Calu3 (cell line): ENCODE results near the gene LRP5. TPM values are rescaled to one million over a fixed set of nuclear protein-coding genes. Genes with fewer than 3 reads are reported as not detected.

Source experiments
- BruUV-seq: library from RNA; stranded (reverse); fragments of 400-500 nt; replicated peaks from 2 replicates; lab custom pipeline; 2021; lab: Mats Ljungman, UMichigan
- CTCF ChIA-PET: fragments of 300-600 bp; sonication (Branson Sonifier 250); formaldehyde crosslinking; loops from one replicate; lab custom pipeline; 2022; ENCODE audit warnings: antibody characterized with exemption; lab: Charles Lee
- DNase-seq: peaks from one replicate; pipeline ENCODE4 v3.0.0; 2022
- H3K27ac Mint-ChIP-seq: one replicate; pipeline ENCODE4 v1.8.0; 2022; ENCODE audit warnings: mixed read lengths; ENCODE audit not compliant: unreplicated experiment
- H3K27me3 Mint-ChIP-seq: one replicate; pipeline ENCODE4 v1.8.0; 2022; ENCODE audit warnings: mixed read lengths; ENCODE audit not compliant: unreplicated experiment
- H3K36me3 Mint-ChIP-seq: one replicate; pipeline ENCODE4 v1.8.0; 2022; ENCODE audit warnings: mild to moderate bottlenecking, moderate library complexity, mixed read lengths; ENCODE audit not compliant: insufficient read depth, unreplicated experiment
- H3K4me1 Mint-ChIP-seq: one replicate; pipeline ENCODE4 v1.8.0; 2022; ENCODE audit warnings: mild to moderate bottlenecking, low read depth, mixed read lengths; ENCODE audit not compliant: unreplicated experiment
- H3K4me3 Mint-ChIP-seq: one replicate; pipeline ENCODE4 v1.8.0; 2022; ENCODE audit warnings: mild to moderate bottlenecking, low read depth, moderate library complexity, mixed read lengths; ENCODE audit not compliant: unreplicated experiment
- H3K9me3 Mint-ChIP-seq: one replicate; pipeline ENCODE4 v1.8.0; 2022; ENCODE audit warnings: low read depth, mixed read lengths; ENCODE audit not compliant: unreplicated experiment
- CTCF ChIP-seq: fragments of 200-600 bp; IDR thresholded peaks from one replicate; pipeline ENCODE4 v1.8.0; 2022; ENCODE audit warnings: antibody characterized with exemption; ENCODE audit not compliant: unreplicated experiment
- intact Hi-C: fragments of 100-400 bp; cut with micrococcal nuclease; formaldehyde crosslinking; loops from one replicate; pipeline ENCODE4 v1.10.0; 2022; ENCODE audit not compliant: unreplicated experiment
- total RNA-seq: library from RNA; stranded (reverse); gene quantifications from 2 replicates; pipeline ENCODE4 v1.2.3, GENCODE V29; 2022

LRP5 gene
- total RNA-seq, 1 experiment from 2014 or later: 82.0 TPM

GRCh38 chr11:68295940-68296339 is 16.5 kb upstream of the LRP5 start:
- no peak for DNase-seq
- CTCF ChIA-PET: interaction anchor here (4.0 kb wide), 1 partner anchor 37 kb away, joined by 47 read pairs; no protein-coding TSS in a partner anchor
- no peaks in the 10 kb centered on the region for H3K9me3 Mint-ChIP-seq
- no peak overlapping the region for H3K4me3 Mint-ChIP-seq
- H3K36me3 Mint-ChIP-seq: peaks cover 11% of the 10 kb centered on the region
- no peak for TF ChIP-seq CTCF
- H3K4me1 Mint-ChIP-seq: peaks cover 18% of the 10 kb centered on the region
- no TSS peak for BruUV-seq
- no peaks in the 10 kb centered on the region for H3K27me3 Mint-ChIP-seq
- H3K27ac Mint-ChIP-seq: no peak overlapping the region
- intact Hi-C loops: loop anchor here (2.0 to 10.0 kb wide), 2 partner anchors 25 to 81 kb away; partner anchors contain the start of genes C11orf24 and KMT5B

GRCh38 chr11:68296344-68297051 is 15.9 kb upstream of the LRP5 start:
- H3K4me3 Mint-ChIP-seq: no peak overlapping the region
- no peak overlapping the region for H3K27ac Mint-ChIP-seq
- intact Hi-C loops: loop anchor here (1.0 to 10.0 kb wide), 3 partner anchors 26 to 82 kb away; partner anchors contain the start of genes C11orf24 and KMT5B
- TF ChIP-seq CTCF: no peak
- H3K4me1 Mint-ChIP-seq: peaks cover 18% of the 10 kb centered on the region
- H3K36me3 Mint-ChIP-seq: peaks cover 11% of the 10 kb centered on the region
- CTCF ChIA-PET: interaction anchor here (0.6 to 4.0 kb wide), 4 partner anchors 18 to 87 kb away, joined by 3 to 47 read pairs (median 6); no protein-coding TSS in a partner anchor
- no peaks in the 10 kb centered on the region for H3K9me3 Mint-ChIP-seq
- DNase-seq: no peak
- BruUV-seq: no TSS peak
- H3K27me3 Mint-ChIP-seq: no peaks in the 10 kb centered on the region

GRCh38 chr11:68297052-68297378 is 15.4 kb upstream of the LRP5 start:
- Mint-ChIP-seq H3K27ac (no peak overlapping the region), H3K36me3 (peaks cover 11% of the 10 kb centered on the region), H3K9me3 (no peaks in the 10 kb centered on the region), H3K4me1 (peaks cover 18% of the 10 kb centered on the region), H3K27me3 (no peaks in the 10 kb centered on the region), H3K4me3 (no peak overlapping the region)
- no peak for DNase-seq
- CTCF ChIA-PET: interaction anchor here (0.6 to 4.0 kb wide), 6 partner anchors 17 to 88 kb away, joined by 3 to 47 read pairs (median 12); partner anchors contain the start of gene C11orf24
- no TSS peak for BruUV-seq
- intact Hi-C loops: loop anchor here (1.0 to 10.0 kb wide), 3 partner anchors 26 to 82 kb away; partner anchors contain the start of genes C11orf24 and KMT5B
- TF ChIP-seq CTCF: no peak

GRCh38 chr11:68297494-68297811 is 14.9 kb upstream of the LRP5 start:
- no TSS peak for BruUV-seq
- Mint-ChIP-seq H3K9me3 (no peaks in the 10 kb centered on the region), H3K4me3 (peak overlapping the region; percentile 27), H3K36me3 (peaks cover 13% of the 10 kb centered on the region), H3K27ac (no peak overlapping the region), H3K4me1 (peaks cover 19% of the 10 kb centered on the region), H3K27me3 (no peaks in the 10 kb centered on the region)
- CTCF ChIA-PET: interaction anchor here (1.9 to 4.0 kb wide), 6 partner anchors 17 to 88 kb away, joined by 6 to 47 read pairs (median 14); partner anchors contain the start of gene C11orf24
- intact Hi-C loops: loop anchor here (1.0 to 10.0 kb wide), 3 partner anchors 27 to 83 kb away; partner anchors contain the start of genes C11orf24 and KMT5B
- no peak for TF ChIP-seq CTCF
- no peak for DNase-seq
